Measurements from ENCODE around the gene PDE12.

DNA sequence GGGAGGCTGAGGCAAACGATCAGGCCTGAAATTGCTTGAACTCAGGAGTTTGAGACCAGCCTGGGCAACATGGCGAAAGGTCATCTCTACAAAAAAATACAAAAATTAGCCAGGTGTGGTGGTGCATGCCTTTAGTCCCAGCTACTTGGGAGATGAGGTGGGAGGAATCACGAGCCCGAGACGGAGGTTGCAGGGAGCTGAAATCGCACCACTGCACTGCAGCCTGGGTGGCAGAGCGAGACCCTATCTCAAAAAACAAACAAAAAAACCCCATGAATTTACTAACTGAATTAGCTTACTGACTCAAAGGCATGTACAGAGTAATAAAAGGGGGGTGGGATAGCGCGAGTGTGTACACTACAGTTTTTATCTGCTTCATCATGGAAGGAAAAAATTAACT, 21.7 kb downstream of the PDE12 start:
- TF ChIP-seq EZH2 (IDR thresholded peaks at IDR 0.05) (no peak), POLR2AphosphoS5 (IDR thresholded peaks at IDR 0.05; ENCODE audit: borderline replicate concordance, low read depth, low read length) (no peak), FOXP2 (optimal IDR thresholded peaks at IDR 0.05; ENCODE audit: control extremely low read depth, extremely low read length, insufficient read depth) (no peak)

Data from SK-N-MC (cell line).